ENCODE results near the gene CHCHD3. TPM values are rescaled to one million over a fixed set of nuclear protein-coding genes. Genes with fewer than 3 reads are reported as not detected.

The CHCHD3 gene
- polyA plus RNA-seq, 1 donor (not counting 4 experiments of a cell fraction or from before 2014, with no cell fraction given): 59.2 TPM

DNA sequence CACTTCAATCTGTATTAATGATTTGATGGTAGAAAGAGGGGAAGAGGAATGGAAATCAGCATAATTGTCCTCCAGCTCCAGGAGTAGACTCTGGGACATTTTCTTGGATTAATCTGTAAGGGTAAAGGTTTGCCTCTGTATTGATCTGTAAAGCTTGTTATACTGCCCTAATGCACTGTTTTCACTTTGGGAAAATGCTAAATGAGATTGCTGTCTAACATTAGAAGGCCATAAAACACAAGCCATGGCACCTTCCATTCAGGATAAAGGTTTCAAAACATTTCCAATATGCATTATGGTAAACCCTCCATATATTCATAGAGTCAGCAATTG lies 282.8 kb downstream of the CHCHD3 start:
- H3K4me1 ChIP-seq (ENCODE audit: control insufficient read depth, extremely low read depth, insufficient read depth, low read length): peaks cover 3% of the 10 kb centered on the region
- no peaks in the 10 kb centered on the region for H3K9me1 ChIP-seq (ENCODE audit: control insufficient read depth, extremely low read depth, insufficient read depth, low read length)
- no peak overlapping the region for H3K27ac ChIP-seq (ENCODE audit: control insufficient read depth, insufficient read depth, low read length)
- no peak overlapping the region for H3K4me3 ChIP-seq (ENCODE audit: control insufficient read depth in 2 of 3, extremely low read depth in 1 of 3, insufficient read depth in 2 of 3, low read depth in 1 of 3, low read length in 3 of 3)
- no peaks in the 10 kb centered on the region for H3K27me3 ChIP-seq (ENCODE audit: control insufficient read depth, extremely low read depth, insufficient read depth, low read length)
- H3K36me3 ChIP-seq (ENCODE audit: control insufficient read depth in 2 of 2, extremely low read depth in 1 of 2, insufficient read depth in 2 of 2, low read length in 2 of 2): peaks cover 0 to 3% of the 10 kb centered on the region in 2 experiments
- no peak overlapping the region for H3K4me2 ChIP-seq (ENCODE audit: control insufficient read depth, extremely low read depth, insufficient read depth, low read depth, low read length)
- no peak for FAIRE-seq
- H3K9me3 ChIP-seq (ENCODE audit: control insufficient read depth, low read depth, low read length): no peaks in the 10 kb centered on the region
- dilution Hi-C loops (cut with MboI; ENCODE audit: extremely low pct_ligation_motif_present, low sequenced_read_pairs): no loop called here
- H2AFZ ChIP-seq (ENCODE audit: control insufficient read depth, low read length): no peak overlapping the region
- H3K79me2 ChIP-seq (ENCODE audit: control insufficient read depth, insufficient read depth, low read length): no peaks in the 10 kb centered on the region
- no peak for DNase-seq (ENCODE audit: low read depth, low spot score)
- TF ChIP-seq EZH2 (IDR thresholded peaks at IDR 0.05; ENCODE audit: low read length) (no peak), CTCF (optimal IDR thresholded peaks at IDR 0.05 in 1 of 3, IDR thresholded peaks at IDR 0.05 in 1 of 3, conservative IDR thresholded peaks at IDR 0.05 in 1 of 3; ENCODE audit: extremely low read depth in 1 of 3, insufficient read depth in 2 of 3, low read length in 3 of 3) (no peak)
- no peaks in the 10 kb centered on the region for H4K20me1 ChIP-seq (ENCODE audit: control insufficient read depth, extremely low read depth, insufficient read depth, low read length)
- no peak overlapping the region for H3K9ac ChIP-seq (ENCODE audit: control insufficient read depth, extremely low read depth, insufficient read depth, low read length)

DNA sequence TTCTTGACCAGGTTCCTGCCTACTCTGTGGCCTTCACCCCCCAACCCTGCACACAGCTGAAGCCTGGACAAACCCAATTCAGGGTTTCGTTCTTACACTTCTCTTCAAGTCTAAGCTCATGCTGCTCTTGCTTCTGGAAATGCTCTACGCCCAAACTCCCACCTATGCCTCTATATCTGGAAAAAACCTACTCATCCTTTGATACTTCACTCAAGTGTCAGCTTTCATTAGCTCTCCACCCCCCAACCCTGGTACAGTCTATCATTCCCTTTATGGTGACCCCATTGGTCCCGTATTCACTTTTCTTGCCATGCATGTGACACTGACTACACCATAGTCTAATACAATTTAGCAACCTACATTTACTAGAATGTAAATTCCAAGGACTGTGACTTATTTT lies 284.7 kb downstream of the CHCHD3 start:
- Histone ChIP-seq H3K9me1 (ENCODE audit: control insufficient read depth, extremely low read depth, insufficient read depth, low read length) (no peaks in the 10 kb centered on the region), H3K9ac (ENCODE audit: control insufficient read depth, extremely low read depth, insufficient read depth, low read length) (no peak overlapping the region), H3K4me2 (ENCODE audit: control insufficient read depth, extremely low read depth, insufficient read depth, low read depth, low read length) (no peak overlapping the region), H2AFZ (ENCODE audit: control insufficient read depth, low read length) (no peak overlapping the region), H3K9me3 (ENCODE audit: control insufficient read depth, low read depth, low read length) (no peaks in the 10 kb centered on the region), H3K4me1 (ENCODE audit: control insufficient read depth, extremely low read depth, insufficient read depth, low read length) (peaks cover 3% of the 10 kb centered on the region), H4K20me1 (ENCODE audit: control insufficient read depth, extremely low read depth, insufficient read depth, low read length) (no peaks in the 10 kb centered on the region), H3K79me2 (ENCODE audit: control insufficient read depth, insufficient read depth, low read length) (no peaks in the 10 kb centered on the region), H3K27me3 (ENCODE audit: control insufficient read depth, extremely low read depth, insufficient read depth, low read length) (no peaks in the 10 kb centered on the region), H3K27ac (ENCODE audit: control insufficient read depth, insufficient read depth, low read length) (no peak overlapping the region), H3K36me3 (ENCODE audit: control insufficient read depth in 2 of 2, extremely low read depth in 1 of 2, insufficient read depth in 2 of 2, low read length in 2 of 2) (peaks cover 0 to 7% of the 10 kb centered on the region in 2 experiments), H3K4me3 (ENCODE audit: control insufficient read depth in 2 of 3, extremely low read depth in 1 of 3, insufficient read depth in 2 of 3, low read depth in 1 of 3, low read length in 3 of 3) (no peak overlapping the region)
- DNase-seq (ENCODE audit: low read depth, low spot score): no peak
- TF ChIP-seq EZH2 (IDR thresholded peaks at IDR 0.05; ENCODE audit: low read length): no peak
- TF ChIP-seq CTCF (optimal IDR thresholded peaks at IDR 0.05 in 1 of 3, IDR thresholded peaks at IDR 0.05 in 1 of 3, conservative IDR thresholded peaks at IDR 0.05 in 1 of 3; ENCODE audit: extremely low read depth in 1 of 3, insufficient read depth in 2 of 3, low read length in 3 of 3): no peak
- no peak for FAIRE-seq
- dilution Hi-C loops (cut with MboI; ENCODE audit: extremely low pct_ligation_motif_present, low sequenced_read_pairs): no loop called here
